ENCODE measurements around the gene NOP9. TPM values are rescaled to one million over a fixed set of nuclear protein-coding genes. Genes with fewer than 3 reads are reported as not detected.
A peak's percentile ranks its signal among the peaks of the same experiment; 100 is the strongest.

Gene NOP9
- total RNA-seq, 4 donors from 2014 or later: 17.0 to 24.9 (median 20.4) TPM

- peak overlapping the region; percentile 88 to 99 (median 99) for H3K27ac ChIP-seq
- no peaks in the 10 kb centered on the region for H3K27me3 ChIP-seq
- 23 to 26% methylated on average over 3 of the region's 3 CpGs for WGBS, 2 donors
- H3K36me3 ChIP-seq: peaks cover 0 to 34% (median 4%) of the 10 kb centered on the region in 3 donors
- peak overlapping the region; percentile 77 to 99 (median 95) for H3K4me3 ChIP-seq
- no peaks in the 10 kb centered on the region for H3K9me3 ChIP-seq
- no peak for DNase-seq (ENCODE audit: low spot score in 2 of 2)
- TF ChIP-seq, protein P1, sequence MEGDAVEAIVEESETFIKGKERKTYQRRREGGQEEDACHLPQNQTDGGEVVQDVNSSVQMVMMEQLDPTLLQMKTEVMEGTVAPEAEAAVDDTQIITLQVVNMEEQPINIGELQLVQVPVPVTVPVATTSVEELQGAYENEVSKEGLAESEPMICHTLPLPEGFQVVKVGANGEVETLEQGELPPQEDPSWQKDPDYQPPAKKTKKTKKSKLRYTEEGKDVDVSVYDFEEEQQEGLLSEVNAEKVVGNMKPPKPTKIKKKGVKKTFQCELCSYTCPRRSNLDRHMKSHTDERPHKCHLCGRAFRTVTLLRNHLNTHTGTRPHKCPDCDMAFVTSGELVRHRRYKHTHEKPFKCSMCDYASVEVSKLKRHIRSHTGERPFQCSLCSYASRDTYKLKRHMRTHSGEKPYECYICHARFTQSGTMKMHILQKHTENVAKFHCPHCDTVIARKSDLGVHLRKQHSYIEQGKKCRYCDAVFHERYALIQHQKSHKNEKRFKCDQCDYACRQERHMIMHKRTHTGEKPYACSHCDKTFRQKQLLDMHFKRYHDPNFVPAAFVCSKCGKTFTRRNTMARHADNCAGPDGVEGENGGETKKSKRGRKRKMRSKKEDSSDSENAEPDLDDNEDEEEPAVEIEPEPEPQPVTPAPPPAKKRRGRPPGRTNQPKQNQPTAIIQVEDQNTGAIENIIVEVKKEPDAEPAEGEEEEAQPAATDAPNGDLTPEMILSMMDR (IDR thresholded peaks at IDR 0.05): no peak
- TF ChIP-seq EP300 (IDR thresholded peaks at IDR 0.05) (no peak), POLR2A (IDR thresholded peaks at IDR 0.05) (no peak)
- H3K4me1 ChIP-seq: peaks cover 0 to 24% (median 8%) of the 10 kb centered on the region in 4 donors
Observed at GRCh38 chr14:24271834-24272263, 27.8 kb upstream of the NOP9 start.

GRCh38 chr14:24272467-24272866, 27.2 kb upstream of the NOP9 start:
- DNase-seq (ENCODE audit: low spot score in 2 of 2): no peak
- 75 to 79% methylated on average over 2 of the region's 2 CpGs for WGBS, 2 donors
- peaks cover 0 to 28% (median 9%) of the 10 kb centered on the region in 4 donors for H3K4me1 ChIP-seq
- no peak overlapping the region for H3K4me3 ChIP-seq
- peak overlapping the region in 2 of 4 donors; percentile 99 for H3K27ac ChIP-seq
- no peaks in the 10 kb centered on the region for H3K27me3 ChIP-seq
- TF ChIP-seq POLR2A (IDR thresholded peaks at IDR 0.05) (no peak), EP300 (IDR thresholded peaks at IDR 0.05) (no peak)
- TF ChIP-seq, protein P1 (IDR thresholded peaks at IDR 0.05): no peak
- H3K9me3 ChIP-seq: no peaks in the 10 kb centered on the region
- peaks cover 0 to 28% (median 0%) of the 10 kb centered on the region in 3 donors for H3K36me3 ChIP-seq

DNA sequence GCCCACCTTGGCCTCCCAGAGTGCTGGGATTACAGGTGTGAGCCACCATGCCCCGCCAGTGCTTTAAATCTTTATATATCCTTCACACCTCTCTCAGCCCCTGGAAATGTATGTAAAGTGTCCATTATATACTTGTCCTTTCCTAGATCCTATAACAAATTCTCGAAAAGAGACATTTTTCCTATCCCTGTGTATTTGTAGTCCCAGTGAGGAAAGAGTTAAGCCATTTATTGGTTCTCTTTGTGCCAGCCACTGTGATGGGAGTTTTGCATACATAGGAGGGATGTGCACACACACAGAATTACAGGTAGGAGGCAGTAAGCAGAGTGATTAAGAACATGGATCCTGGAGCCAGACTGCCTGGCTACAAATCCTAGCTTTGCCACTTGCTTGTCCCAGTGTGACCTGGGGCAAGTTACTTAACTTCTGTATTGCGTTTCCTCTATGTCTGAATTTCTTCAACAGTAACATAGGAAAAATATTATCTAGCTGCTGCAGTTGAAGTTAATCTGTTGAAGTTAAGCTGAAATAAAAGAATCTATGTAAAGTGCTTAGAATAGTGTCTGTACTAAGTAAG, 26.1 kb upstream of the NOP9 start:
- DNase-seq (ENCODE audit: low spot score in 2 of 2): no peak
- Histone ChIP-seq H3K27me3 (no peaks in the 10 kb centered on the region), H3K4me1 (peaks cover 0 to 29% (median 14%) of the 10 kb centered on the region in 4 donors), H3K27ac (peak overlapping the region in 1 of 4 donors; percentile 10), H3K4me3 (no peak overlapping the region), H3K9me3 (no peaks in the 10 kb centered on the region), H3K36me3 (peaks cover 0 to 17% (median 0%) of the 10 kb centered on the region in 3 donors)
- WGBS, 2 donors: 55 to 76% methylated on average over 3 of the region's 3 CpGs
- TF ChIP-seq EP300 (IDR thresholded peaks at IDR 0.05) (no peak), POLR2A (IDR thresholded peaks at IDR 0.05) (no peak)
- TF ChIP-seq, protein P1 (IDR thresholded peaks at IDR 0.05): no peak

GRCh38 chr14:24274101-24274543, 25.5 kb upstream of the NOP9 start:
- peaks cover 0 to 29% (median 17%) of the 10 kb centered on the region in 4 donors for H3K4me1 ChIP-seq
- H3K36me3 ChIP-seq: peaks cover 0 to 11% (median 0%) of the 10 kb centered on the region in 3 donors
- TF ChIP-seq EP300 (IDR thresholded peaks at IDR 0.05): peak in 1 of 2 donors; percentile 26
- TF ChIP-seq, protein P1 (IDR thresholded peaks at IDR 0.05): no peak
- TF ChIP-seq POLR2A (IDR thresholded peaks at IDR 0.05): no peak
- no peak overlapping the region for H3K4me3 ChIP-seq
- peak overlapping the region in 1 of 4 donors; percentile 10 for H3K27ac ChIP-seq
- no peaks in the 10 kb centered on the region for H3K9me3 ChIP-seq
- DNase-seq (ENCODE audit: low spot score in 2 of 2): no peak
- H3K27me3 ChIP-seq: no peaks in the 10 kb centered on the region
- WGBS, 2 donors: 81 to 85% methylated on average over 3 of the region's 3 CpGs

DNA sequence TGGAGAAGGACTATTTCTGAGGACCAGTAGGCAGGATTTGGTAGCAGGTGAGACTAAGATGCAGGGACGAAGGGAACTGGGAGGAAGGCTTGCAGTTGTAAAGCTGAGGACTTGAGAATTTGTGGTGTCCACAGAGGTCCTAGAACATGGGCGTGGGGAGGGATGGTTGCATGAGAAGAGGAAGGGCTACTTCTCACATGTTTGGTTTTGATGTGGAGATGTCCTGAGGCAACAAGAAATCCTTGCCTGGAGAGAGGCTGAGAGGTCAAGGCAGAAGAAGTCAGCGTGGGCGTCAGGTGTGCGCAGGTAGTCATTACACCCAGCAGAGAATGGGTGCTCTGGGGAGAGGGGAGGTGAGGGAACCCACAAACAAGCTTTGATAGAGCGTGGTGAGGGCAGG, 22.6 kb upstream of the NOP9 start:
- no peak for TF ChIP-seq EP300 (IDR thresholded peaks at IDR 0.05)
- TF ChIP-seq, protein P1 (IDR thresholded peaks at IDR 0.05): no peak
- no peak for TF ChIP-seq POLR2A (IDR thresholded peaks at IDR 0.05)
- H3K4me1 ChIP-seq: peaks cover 0 to 42% (median 14%) of the 10 kb centered on the region in 4 donors
- no peaks in the 10 kb centered on the region for H3K36me3 ChIP-seq
- no peaks in the 10 kb centered on the region for H3K27me3 ChIP-seq
- peak overlapping the region in 2 of 4 donors; percentile 13 to 62 for H3K27ac ChIP-seq
- WGBS, 2 donors: 83 to 84% methylated on average over 6 of the region's 6 CpGs
- H3K4me3 ChIP-seq: no peak overlapping the region
- no peaks in the 10 kb centered on the region for H3K9me3 ChIP-seq
- no peak for DNase-seq (ENCODE audit: low spot score in 2 of 2)
